ENCODE measurements around the gene CLDN20. TPM values are rescaled to one million over a fixed set of nuclear protein-coding genes. Genes with fewer than 3 reads are reported as not detected.
"Not testable (repeated sequence)": the region's sequence is repeated elsewhere in the genome, so short reads cannot be mapped to it uniquely, and the experiment has no call there.

CLDN20 gene
- not detected for total RNA-seq

- peaks cover 27% of the 10 kb centered on the region for H3K36me3 Mint-ChIP-seq (ENCODE audit: low read depth)
- DNase-seq, result no peak
Observed at GRCh38 chr6:155263373-155264063, at the start of gene CLDN20. Gene CLDN20, plus strand, starts transcription at chr6:155264013. Its CDS starts 11,707 bp downstream, at chr6:155275720.

GRCh38 chr6:155215906-155216305 lies 47.9 kb upstream of the CLDN20 start:
- H3K4me1 Mint-ChIP-seq (ENCODE audit: low read depth), result no peaks in the 10 kb centered on the region
- no peak for DNase-seq
- peaks cover 7% of the 10 kb centered on the region for H3K27me3 Mint-ChIP-seq (ENCODE audit: low read depth)
- no peaks in the 10 kb centered on the region for H3K9me3 Mint-ChIP-seq
- H3K4me3 Mint-ChIP-seq, result no peak overlapping the region
- intact Hi-C loops (cut with micrococcal nuclease), result no loop called here
- no peak overlapping the region for H3K27ac Mint-ChIP-seq
- no peaks in the 10 kb centered on the region for H3K36me3 Mint-ChIP-seq (ENCODE audit: low read depth)
- CTCF ChIA-PET, result interaction anchor here (0.9 kb wide), 1 partner anchor 295 kb away, joined by 3 read pairs; no protein-coding TSS in a partner anchor

More at GRCh38 chr6:155263373-155264063, at the start of gene CLDN20:
- Mint-ChIP-seq H3K4me1 (ENCODE audit: low read depth) (peaks cover 10% of the 10 kb centered on the region), H3K27me3 (ENCODE audit: low read depth) (no peaks in the 10 kb centered on the region), H3K27ac (no peak within 1 kb of the TSS), H3K9me3 (no peaks in the 10 kb centered on the region), H3K4me3 (no peak within 1 kb of the TSS)
- intact Hi-C loops (cut with micrococcal nuclease), result no loop called here
- CTCF ChIA-PET, result no interaction called here

GRCh38 chr6:155216312-155217046 lies 47.3 kb upstream of the CLDN20 start:
- Mint-ChIP-seq H3K4me3 (no peak overlapping the region), H3K36me3 (ENCODE audit: low read depth) (no peaks in the 10 kb centered on the region), H3K9me3 (no peaks in the 10 kb centered on the region), H3K27ac (no peak overlapping the region), H3K4me1 (ENCODE audit: low read depth) (no peaks in the 10 kb centered on the region), H3K27me3 (ENCODE audit: low read depth) (peaks cover 7% of the 10 kb centered on the region)
- intact Hi-C loops (cut with micrococcal nuclease), result no loop called here
- CTCF ChIA-PET, result interaction anchor here (0.9 kb wide), 1 partner anchor 296 kb away, joined by 3 read pairs; no protein-coding TSS in a partner anchor
- DNase-seq, result no peak

GRCh38 chr6:155218711-155219110 lies 45.1 kb upstream of the CLDN20 start:
- H3K27ac Mint-ChIP-seq; intact Hi-C loops (cut with micrococcal nuclease); H3K4me1 Mint-ChIP-seq (ENCODE audit: low read depth); H3K27me3 Mint-ChIP-seq (ENCODE audit: low read depth); DNase-seq; H3K4me3 Mint-ChIP-seq; H3K9me3 Mint-ChIP-seq; H3K36me3 Mint-ChIP-seq (ENCODE audit: low read depth): not testable (repeated sequence)
- CTCF ChIA-PET, result interaction anchor here (1.1 kb wide), 1 partner anchor 30 kb away, joined by 3 read pairs; no protein-coding TSS in a partner anchor

- CTCF ChIA-PET, result interaction anchor here (1.1 kb wide), 1 partner anchor 31 kb away, joined by 3 read pairs; no protein-coding TSS in a partner anchor
- H3K27ac Mint-ChIP-seq, result no peak overlapping the region
- H3K4me3 Mint-ChIP-seq, result no peak overlapping the region
- DNase-seq, result no peak
- H3K4me1 Mint-ChIP-seq (ENCODE audit: low read depth), result peaks cover 13% of the 10 kb centered on the region
- H3K27me3 Mint-ChIP-seq (ENCODE audit: low read depth), result peaks cover 7% of the 10 kb centered on the region
- no peaks in the 10 kb centered on the region for H3K36me3 Mint-ChIP-seq (ENCODE audit: low read depth)
- intact Hi-C loops (cut with micrococcal nuclease), result no loop called here
- no peaks in the 10 kb centered on the region for H3K9me3 Mint-ChIP-seq
Observed at GRCh38 chr6:155219299-155219698, 44.5 kb upstream of the CLDN20 start.

- peaks cover 7% of the 10 kb centered on the region for H3K27me3 Mint-ChIP-seq (ENCODE audit: low read depth)
- peaks cover 19% of the 10 kb centered on the region for H3K4me1 Mint-ChIP-seq (ENCODE audit: low read depth)
- CTCF ChIA-PET, result interaction anchor here (0.6 kb wide), 1 partner anchor 42 kb away, joined by 3 read pairs; no protein-coding TSS in a partner anchor
- no peak for DNase-seq
- intact Hi-C loops (cut with micrococcal nuclease), result loop anchor here (5.0 kb wide), 1 partner anchor 613 kb away; no protein-coding TSS in a partner anchor
- H3K36me3 Mint-ChIP-seq (ENCODE audit: low read depth), result no peaks in the 10 kb centered on the region
- no peak overlapping the region for H3K27ac Mint-ChIP-seq
- H3K4me3 Mint-ChIP-seq, result no peak overlapping the region
- no peaks in the 10 kb centered on the region for H3K9me3 Mint-ChIP-seq
Observed at GRCh38 chr6:155219858-155220301, 43.9 kb upstream of the CLDN20 start.

- CTCF ChIA-PET, result interaction anchor here (0.9 kb wide), 1 partner anchor 12 kb away, joined by 3 read pairs; no protein-coding TSS in a partner anchor
Observed at GRCh38 chr6:155221086-155221485, 42.7 kb upstream of the CLDN20 start.

GRCh38 chr6:155222506-155222905 lies 41.3 kb upstream of the CLDN20 start:
- intact Hi-C loops (cut with micrococcal nuclease), result loop anchor here (5.0 kb wide), 1 partner anchor 615 kb away; no protein-coding TSS in a partner anchor
- no peaks in the 10 kb centered on the region for H3K36me3 Mint-ChIP-seq (ENCODE audit: low read depth)
- H3K4me1 Mint-ChIP-seq (ENCODE audit: low read depth), result peaks cover 25% of the 10 kb centered on the region

More at GRCh38 chr6:155221086-155221485, 42.7 kb upstream of the CLDN20 start:
- H3K9me3 Mint-ChIP-seq, result no peaks in the 10 kb centered on the region
- H3K4me1 Mint-ChIP-seq (ENCODE audit: low read depth), result peaks cover 25% of the 10 kb centered on the region
- no peak for DNase-seq
- H3K27ac Mint-ChIP-seq, result no peak overlapping the region
- H3K4me3 Mint-ChIP-seq, result no peak overlapping the region
- H3K27me3 Mint-ChIP-seq (ENCODE audit: low read depth), result peaks cover 7% of the 10 kb centered on the region
- intact Hi-C loops (cut with micrococcal nuclease), result loop anchor here (5.0 kb wide), 1 partner anchor 614 kb away; no protein-coding TSS in a partner anchor
- H3K36me3 Mint-ChIP-seq (ENCODE audit: low read depth), result no peaks in the 10 kb centered on the region

GRCh38 chr6:155223646-155224451 lies 40.0 kb upstream of the CLDN20 start:
- peak overlapping the region; percentile 74 for H3K27ac Mint-ChIP-seq
- no peaks in the 10 kb centered on the region for H3K9me3 Mint-ChIP-seq
- DNase-seq, result peak; percentile 82
- intact Hi-C loops (cut with micrococcal nuclease), result loop anchor here (1.0 to 5.0 kb wide), 13 partner anchors 38 to 871 kb away; partner anchors contain the start of genes SCAF8 and TFB1M
- CTCF ChIA-PET, result interaction anchor here (1.8 kb wide), 1 partner anchor 24 kb away, joined by 7 read pairs; no protein-coding TSS in a partner anchor
- H3K36me3 Mint-ChIP-seq (ENCODE audit: low read depth), result no peaks in the 10 kb centered on the region
- no peak overlapping the region for H3K4me3 Mint-ChIP-seq
- H3K4me1 Mint-ChIP-seq (ENCODE audit: low read depth), result peaks cover 25% of the 10 kb centered on the region
- H3K27me3 Mint-ChIP-seq (ENCODE audit: low read depth), result peaks cover 18% of the 10 kb centered on the region

More at GRCh38 chr6:155222506-155222905, 41.3 kb upstream of the CLDN20 start:
- H3K4me3 Mint-ChIP-seq, result no peak overlapping the region
- DNase-seq, result no peak
- peaks cover 15% of the 10 kb centered on the region for H3K27me3 Mint-ChIP-seq (ENCODE audit: low read depth)
- H3K9me3 Mint-ChIP-seq, result no peaks in the 10 kb centered on the region
- no peak overlapping the region for H3K27ac Mint-ChIP-seq
- CTCF ChIA-PET, result interaction anchor here (0.6 to 1.8 kb wide), 4 partner anchors 8 to 354 kb away, joined by 3 to 7 read pairs (median 3); no protein-coding TSS in a partner anchor

- Mint-ChIP-seq H3K4me1 (ENCODE audit: low read depth) (peaks cover 25% of the 10 kb centered on the region), H3K27ac (no peak overlapping the region), H3K9me3 (peaks cover 1% of the 10 kb centered on the region), H3K4me3 (no peak overlapping the region), H3K36me3 (ENCODE audit: low read depth) (no peaks in the 10 kb centered on the region), H3K27me3 (ENCODE audit: low read depth) (peaks cover 14% of the 10 kb centered on the region)
- CTCF ChIA-PET, result interaction anchor here (0.6 to 1.3 kb wide), 2 partner anchors 13 to 21 kb away, joined by 3 read pairs; no protein-coding TSS in a partner anchor
- peak; percentile 8 for DNase-seq
- intact Hi-C loops (cut with micrococcal nuclease), result loop anchor here (1.0 to 5.0 kb wide), 13 partner anchors 38 to 871 kb away; partner anchors contain the start of genes SCAF8 and TFB1M
Observed at GRCh38 chr6:155224618-155225017, 39.2 kb upstream of the CLDN20 start.

GRCh38 chr6:155227046-155227445 lies 36.8 kb upstream of the CLDN20 start:
- CTCF ChIA-PET, result interaction anchor here (1.1 to 1.4 kb wide), 2 partner anchors 9 to 89 kb away, joined by 4 to 5 read pairs; no protein-coding TSS in a partner anchor
- H3K27ac Mint-ChIP-seq, result no peak overlapping the region
- H3K9me3 Mint-ChIP-seq, result peaks cover 4% of the 10 kb centered on the region

More at GRCh38 chr6:155227046-155227445, 36.8 kb upstream of the CLDN20 start:
- no peak overlapping the region for H3K4me3 Mint-ChIP-seq
- peaks cover 25% of the 10 kb centered on the region for H3K4me1 Mint-ChIP-seq (ENCODE audit: low read depth)
- H3K27me3 Mint-ChIP-seq (ENCODE audit: low read depth), result peaks cover 12% of the 10 kb centered on the region
- H3K36me3 Mint-ChIP-seq (ENCODE audit: low read depth), result no peaks in the 10 kb centered on the region
- DNase-seq, result no peak
- intact Hi-C loops (cut with micrococcal nuclease), result no loop called here

Data from activated naive CD4-positive, alpha-beta T cell treated with anti-CD3 and anti-CD28 coated beads for 36 hours (primary cell).